T-helper 2 cell (primary cell): ENCODE results near the gene FOXO3.

Source experiments
- DNase-seq, 5 experiments: peaks; one replicate each; pipeline versions ENCODE4 v3.0.0 to v3.0.0-alpha.2; 2012 to 2022

FOXO3 gene

GRCh38 chr6:108576709-108577108, 16.0 kb downstream of the FOXO3 start:
- peak in 1 of 5 experiments; percentile 37 for DNase-seq

DNA sequence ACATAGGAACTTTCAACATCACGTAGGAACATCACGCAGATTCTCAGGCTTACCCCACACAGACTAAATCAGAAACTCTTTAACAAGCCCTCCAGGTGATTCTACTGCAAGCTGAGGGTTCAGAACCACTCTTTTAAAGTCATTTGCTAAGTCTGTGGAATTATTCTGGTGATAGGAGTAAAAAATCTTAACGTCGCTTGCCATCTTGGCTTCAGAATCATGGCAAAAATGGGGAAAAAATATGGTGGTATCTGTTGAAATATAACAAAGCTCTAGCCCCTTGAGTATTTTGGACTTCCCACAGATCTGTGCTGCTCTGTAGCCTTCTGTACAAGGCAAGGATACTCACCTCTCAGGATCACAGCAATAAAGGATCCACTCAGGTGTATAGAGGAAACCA, 17.4 kb downstream of the FOXO3 start:
- DNase-seq = no peak

DNA sequence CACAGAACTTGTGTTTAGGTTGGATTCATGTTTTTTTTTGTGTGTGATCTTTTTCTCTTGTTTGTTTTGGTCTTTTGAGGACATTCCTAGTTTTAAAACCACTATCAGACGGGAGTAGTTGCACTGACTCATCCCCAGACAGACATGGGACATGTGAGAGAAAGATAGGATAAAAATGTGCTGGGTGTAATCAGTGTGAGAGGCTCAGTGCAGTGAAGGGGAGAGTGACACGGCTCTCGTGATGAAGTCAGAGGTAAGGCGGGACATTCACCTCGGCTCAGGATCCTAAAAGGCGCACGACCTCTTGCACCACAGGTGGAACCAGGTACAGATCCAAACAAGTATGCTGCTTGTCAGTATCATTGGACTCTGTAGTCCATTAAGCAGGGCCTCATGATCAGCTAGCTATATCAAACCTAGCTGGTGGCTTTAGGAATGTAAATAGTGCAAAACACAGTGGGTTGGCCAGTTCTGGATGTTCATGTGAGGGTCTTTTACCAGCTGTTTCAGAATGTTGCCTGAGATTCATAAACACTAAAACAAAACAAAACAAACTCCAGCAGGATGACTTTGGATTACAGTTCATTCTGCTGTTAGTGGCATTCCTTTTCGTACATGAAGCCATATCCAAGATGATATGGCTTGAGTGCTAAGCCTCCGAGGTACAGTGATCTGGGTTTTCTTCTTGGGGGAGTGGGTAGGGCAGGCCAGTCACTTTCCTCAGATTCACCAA, 18.0 kb downstream of the FOXO3 start:
- DNase-seq = no peak

GRCh38 chr6:108579328-108579721, 18.6 kb downstream of the FOXO3 start:
- DNase-seq = no peak

DNA sequence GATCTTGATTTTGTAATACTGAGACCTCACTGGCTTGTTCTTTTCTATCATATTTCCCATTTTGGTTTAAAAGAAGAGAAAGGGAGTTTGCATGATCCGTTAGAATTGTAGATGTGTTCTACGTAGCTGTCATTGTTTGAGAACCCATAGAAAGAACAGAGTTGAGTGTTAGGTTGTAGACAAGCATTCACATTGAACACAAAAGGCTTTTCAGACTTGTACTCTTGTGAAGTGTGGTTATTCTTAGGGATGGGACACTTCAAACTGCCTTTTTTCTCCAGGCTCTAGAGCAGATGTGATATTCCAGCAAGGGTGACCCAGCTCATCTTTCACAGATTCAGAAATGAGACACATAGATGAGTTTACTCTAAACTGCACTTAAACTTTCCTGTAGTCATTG, 19.9 kb downstream of the FOXO3 start:
- DNase-seq = no peak

- peak in 1 of 5 experiments; percentile 47 for DNase-seq
Observed at GRCh38 chr6:108581237-108581931, 20.7 kb downstream of the FOXO3 start.

DNA sequence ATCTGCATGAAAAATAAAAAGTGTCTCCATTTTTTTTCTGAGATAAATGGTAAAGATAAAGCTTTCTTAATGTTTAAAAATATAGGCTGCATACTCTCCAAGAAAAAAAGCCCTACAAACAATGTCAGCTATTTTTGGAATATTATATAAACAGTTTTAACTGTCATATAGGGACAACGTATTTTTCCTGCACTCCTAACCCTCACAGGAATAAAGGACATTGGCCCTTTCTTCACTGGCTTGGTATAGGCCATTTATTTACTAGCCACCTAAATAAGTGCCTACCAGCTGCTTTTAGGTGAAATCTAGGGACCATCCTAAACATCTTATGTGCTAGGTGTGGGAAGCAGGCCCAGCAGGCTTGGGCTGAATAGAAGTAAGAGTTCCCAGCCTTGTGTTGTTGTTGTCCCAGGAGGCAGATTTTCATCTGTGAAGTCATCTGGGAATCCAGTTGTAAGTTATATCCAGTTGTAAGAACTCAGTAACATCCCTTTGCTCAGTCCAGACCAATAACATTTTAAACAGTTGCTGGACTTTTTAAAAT, 21.3 kb downstream of the FOXO3 start:
- DNase-seq = no peak

DNA sequence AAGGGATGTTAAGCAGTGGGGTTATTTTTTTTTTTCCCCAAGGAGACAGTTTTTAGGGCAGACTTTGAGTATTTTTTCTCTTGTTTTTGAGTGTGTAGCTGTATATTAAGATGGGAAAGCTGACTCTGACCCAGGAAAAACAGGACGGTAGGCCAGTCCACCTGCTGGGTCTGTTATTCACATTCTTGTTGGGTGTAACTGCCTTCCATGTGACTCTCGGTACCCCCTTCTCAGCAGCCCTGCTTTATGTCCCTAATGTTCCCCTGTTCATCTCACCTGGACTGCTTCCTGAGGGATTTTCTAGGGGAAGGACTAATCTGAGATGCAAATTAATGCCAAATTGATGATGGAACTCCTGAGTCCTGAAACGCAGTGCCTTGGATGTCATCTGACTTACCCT, 21.9 kb downstream of the FOXO3 start:
- no peak for DNase-seq

- DNase-seq = no peak
Observed at GRCh38 chr6:108584323-108584722, 23.6 kb downstream of the FOXO3 start.

DNA sequence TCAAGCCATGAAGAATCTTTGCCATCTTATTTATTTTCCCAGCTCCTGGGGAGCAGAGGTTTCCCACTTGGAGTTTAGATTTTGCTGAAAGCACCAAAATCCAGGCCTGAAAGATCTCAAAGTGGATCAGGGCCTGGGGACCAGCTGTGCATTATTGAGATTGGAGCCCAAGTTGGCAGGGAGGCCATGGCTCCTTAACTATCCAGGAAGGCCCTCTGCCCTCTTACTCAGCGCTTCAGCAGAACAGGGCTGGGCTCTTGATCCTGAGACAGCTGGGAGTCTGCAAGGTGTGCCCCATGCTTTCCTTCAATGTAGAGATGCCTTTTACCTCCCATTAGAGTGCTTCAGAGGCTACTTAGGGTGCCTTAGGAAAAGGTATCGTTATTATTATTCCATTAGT, 24.6 kb downstream of the FOXO3 start:
- DNase-seq = no peak

DNA sequence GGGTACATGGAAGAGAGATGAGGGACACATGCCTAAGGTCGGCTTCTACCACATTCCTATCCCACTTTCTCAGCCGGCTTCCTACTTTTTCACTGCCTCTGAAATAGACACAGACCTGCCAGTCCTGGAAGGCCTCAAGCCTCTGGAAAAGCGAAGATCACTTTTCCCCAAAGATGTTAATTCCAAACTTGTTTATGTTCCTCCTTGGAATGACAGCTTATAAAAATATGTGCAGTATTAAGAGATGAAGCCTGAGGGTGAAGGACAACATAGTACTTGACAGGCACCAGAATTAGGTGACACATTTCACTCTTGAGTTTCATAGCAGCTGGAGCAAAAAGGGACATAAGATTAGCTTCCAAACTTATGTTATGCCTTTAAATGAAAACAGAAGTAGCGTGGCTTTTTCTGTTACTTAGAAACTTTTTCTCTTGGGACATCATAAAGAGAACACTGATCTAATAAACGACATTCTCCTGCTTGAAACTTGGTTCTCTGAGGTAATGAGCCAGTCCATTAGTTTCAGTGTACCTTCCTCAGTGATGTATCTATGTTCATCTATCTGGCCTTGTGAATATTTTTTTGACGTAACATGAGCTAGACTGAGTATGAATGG, 25.3 kb downstream of the FOXO3 start:
- no peak for DNase-seq

- DNase-seq = no peak
Observed at GRCh38 chr6:108587258-108588059, 26.7 kb downstream of the FOXO3 start.

GRCh38 chr6:108588586-108588985, 27.9 kb downstream of the FOXO3 start:
- DNase-seq = peak in 1 of 5 experiments; percentile 19

- DNase-seq = no peak
Observed at GRCh38 chr6:108589244-108589791, 28.6 kb downstream of the FOXO3 start.

- DNase-seq = no peak
Observed at GRCh38 chr6:108591040-108591816, 30.5 kb downstream of the FOXO3 start.

- DNase-seq = peak in 3 of 5 experiments; percentile 9 to 80 (median 67)
Observed at GRCh38 chr6:108592371-108593337, 31.9 kb downstream of the FOXO3 start.

GRCh38 chr6:108594151-108594550, 33.4 kb downstream of the FOXO3 start:
- DNase-seq = no peak

DNA sequence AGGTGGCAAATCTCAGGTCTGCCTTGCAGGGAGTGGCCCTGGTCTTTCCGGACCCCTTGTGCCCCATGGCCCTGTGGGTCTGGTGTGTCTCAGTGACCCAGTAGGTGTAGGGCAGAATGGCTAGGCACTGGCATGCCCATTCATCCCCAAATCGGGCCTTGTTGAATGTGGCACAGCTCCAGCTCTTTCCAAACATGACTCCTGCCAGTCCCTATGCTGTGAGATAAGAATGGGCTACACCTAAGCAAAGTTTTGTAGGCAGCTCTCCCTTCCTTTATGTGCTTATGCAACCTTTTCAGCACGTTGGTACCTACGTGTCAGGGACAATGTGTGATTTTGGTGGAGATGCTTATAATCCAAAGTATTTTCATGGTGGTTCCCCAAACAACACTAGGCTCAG, 33.9 kb downstream of the FOXO3 start:
- no peak for DNase-seq

- DNase-seq = no peak
Observed at GRCh38 chr6:108596956-108597355, 36.2 kb downstream of the FOXO3 start.

GRCh38 chr6:108597572-108598304, 37.0 kb downstream of the FOXO3 start:
- DNase-seq = no peak
